Esophagus (tissue), 2 donors: ENCODE measurements around the gene ALKBH4. TPM values are rescaled to one million over a fixed set of nuclear protein-coding genes. Genes with fewer than 3 reads are reported as not detected.

Experiments
- H3K27ac ChIP-seq, 2 donors: one replicate each; pipeline ENCODE4 v1.5.1; 2013; ENCODE audit warnings: low read depth in 2 of 2, mild to moderate bottlenecking in 2 of 2, inconsistent platforms in 1 of 2, low read length in 1 of 2, moderate library complexity in 1 of 2
- H3K27me3 ChIP-seq, 2 donors: one replicate each; pipeline ENCODE4 v1.6.1; 2013; ENCODE audit warnings: low read length in 2 of 2, control low read depth in 1 of 2, mild to moderate bottlenecking in 1 of 2; ENCODE audit not compliant: insufficient read depth in 2 of 2, control insufficient read depth in 1 of 2
- H3K36me3 ChIP-seq, 2 donors: one replicate each; pipeline ENCODE4 v1.6.1; 2013; ENCODE audit warnings: low read length in 1 of 2; ENCODE audit not compliant: control insufficient read depth in 2 of 2, insufficient read depth in 2 of 2
- H3K4me1 ChIP-seq, 2 donors: one replicate each; pipeline ENCODE4 v1.6.1; 2013; ENCODE audit warnings: low read length in 1 of 2; ENCODE audit not compliant: control insufficient read depth in 2 of 2, insufficient read depth in 2 of 2
- H3K4me3 ChIP-seq, 2 donors: one replicate each; pipeline ENCODE4 v1.5.1; 2013; ENCODE audit warnings: low read length in 2 of 2, mild to moderate bottlenecking in 2 of 2, low read depth in 1 of 2, moderate library complexity in 1 of 2
- H3K9me3 ChIP-seq, 2 donors: one replicate each; pipeline ENCODE4 v1.6.1; 2013; ENCODE audit warnings: mild to moderate bottlenecking in 2 of 2, low read depth in 1 of 2, low read length in 1 of 2, moderate library complexity in 1 of 2; ENCODE audit not compliant: control insufficient read depth in 2 of 2, insufficient read depth in 1 of 2
- WGBS, 2 donors: extraction: QIAGEN DNeasy Blood & Tissue Kit; methylation state at CpG; one replicate each; pipeline ENCODE4 v1.1.7; 2013; 5-methylcytosine and 5-hydroxymethylcytosine counted together
- polyA plus RNA-seq, 2 donors: library from polyadenylated mRNA; stranded (reverse); fragments of 200-250 nt; gene quantifications; one replicate each; pipeline ENCODE4 v1.2.3, GENCODE V29; 2013
- donor health status: healthy with polysubstance abuse.
- donor health status: Bipolar disorder and iron deficiency.

The ALKBH4 gene
- polyA plus RNA-seq, 2 donors = 7.6 TPM

- Histone ChIP-seq H3K27ac (peak overlapping the region; percentile 20 to 70), H3K4me1 (peaks cover 0 to 6% of the 10 kb centered on the region in 2 donors), H3K9me3 (no peaks in the 10 kb centered on the region), H3K27me3 (no peaks in the 10 kb centered on the region), H3K4me3 (no peak overlapping the region), H3K36me3 (peaks cover 0 to 4% of the 10 kb centered on the region in 2 donors)
- 34 to 40% methylated on average over 17 of the region's 17 CpGs for WGBS, 2 donors
Observed at GRCh38 chr7:102431617-102432298, 32.9 kb downstream of the ALKBH4 start.

GRCh38 chr7:102429141-102429899 lies 35.3 kb downstream of the ALKBH4 start:
- Histone ChIP-seq H3K36me3 (peaks cover 6 to 22% of the 10 kb centered on the region in 2 donors), H3K27me3 (no peaks in the 10 kb centered on the region), H3K27ac (no peak overlapping the region), H3K4me1 (peaks cover 0 to 9% of the 10 kb centered on the region in 2 donors), H3K9me3 (no peaks in the 10 kb centered on the region), H3K4me3 (no peak overlapping the region)
- 94% methylated on average over 10 of the region's 10 CpGs for WGBS, 2 donors

- peaks cover 0 to 5% of the 10 kb centered on the region in 2 donors for H3K4me1 ChIP-seq
- peak overlapping the region; percentile 41 to 73 for H3K27ac ChIP-seq
- no peaks in the 10 kb centered on the region for H3K27me3 ChIP-seq
- H3K9me3 ChIP-seq = no peaks in the 10 kb centered on the region
- H3K36me3 ChIP-seq = peaks cover 8 to 26% of the 10 kb centered on the region in 2 donors
- H3K4me3 ChIP-seq = no peak overlapping the region
- WGBS, 2 donors = 76 to 80% methylated on average over 5 of the region's 5 CpGs
Observed at GRCh38 chr7:102427019-102427405, 37.7 kb downstream of the ALKBH4 start.

DNA sequence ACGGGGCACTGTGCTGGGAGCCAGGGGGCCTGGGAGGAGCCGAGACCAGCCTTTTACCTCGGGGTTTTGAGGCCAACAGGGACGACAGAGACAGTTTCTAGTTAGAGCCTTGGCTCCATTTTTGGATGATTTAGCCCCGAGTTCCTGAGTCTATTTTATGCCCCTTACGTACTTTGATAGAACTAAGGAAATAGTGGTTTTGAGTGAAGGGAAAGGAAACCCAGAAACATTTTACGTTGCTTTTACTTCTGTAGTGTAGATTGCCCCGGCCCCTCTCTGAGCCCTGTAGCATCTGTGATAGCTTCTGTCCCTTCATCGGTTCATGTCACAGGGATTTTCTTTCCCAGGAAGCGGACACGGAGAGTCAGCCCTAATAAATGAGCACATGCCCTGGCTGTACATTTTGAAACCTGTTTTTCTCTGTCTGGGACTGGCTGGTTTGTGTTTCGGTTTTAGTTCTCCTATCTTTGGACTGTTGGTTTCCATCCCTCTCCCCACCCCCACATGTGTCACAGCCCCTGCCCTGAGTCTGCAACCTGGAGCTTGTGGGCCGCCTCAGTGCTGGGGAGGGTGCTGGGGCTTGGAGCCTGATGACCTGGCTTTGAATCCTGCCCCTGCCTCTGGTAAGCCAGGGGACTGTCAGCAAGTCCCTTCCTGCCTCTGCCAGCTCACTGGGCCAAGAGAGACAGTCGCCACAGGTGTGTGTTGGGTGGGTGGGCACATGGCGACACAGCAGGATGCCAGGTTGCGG lies 38.2 kb downstream of the ALKBH4 start:
- H3K4me3 ChIP-seq = no peak overlapping the region
- 71 to 77% methylated on average over 16 of the region's 16 CpGs for WGBS, 2 donors
- no peaks in the 10 kb centered on the region for H3K27me3 ChIP-seq
- H3K9me3 ChIP-seq = no peaks in the 10 kb centered on the region
- peak overlapping the region; percentile 65 to 73 for H3K27ac ChIP-seq
- H3K4me1 ChIP-seq = peaks cover 0 to 3% of the 10 kb centered on the region in 2 donors
- peaks cover 8 to 26% of the 10 kb centered on the region in 2 donors for H3K36me3 ChIP-seq

- H3K27ac ChIP-seq = peak overlapping the region; percentile 65 to 71
- peaks cover 8 to 26% of the 10 kb centered on the region in 2 donors for H3K36me3 ChIP-seq
- no peaks in the 10 kb centered on the region for H3K27me3 ChIP-seq
- WGBS, 2 donors = 52 to 65% methylated on average over 25 of the region's 25 CpGs
- H3K9me3 ChIP-seq = no peaks in the 10 kb centered on the region
- H3K4me1 ChIP-seq = peaks cover 0 to 3% of the 10 kb centered on the region in 2 donors
- no peak overlapping the region for H3K4me3 ChIP-seq
Observed at GRCh38 chr7:102425639-102426267, 38.9 kb downstream of the ALKBH4 start.

- Histone ChIP-seq H3K4me3 (no peak overlapping the region), H3K36me3 (peaks cover 8 to 26% of the 10 kb centered on the region in 2 donors), H3K27me3 (no peaks in the 10 kb centered on the region), H3K4me1 (peaks cover 0 to 3% of the 10 kb centered on the region in 2 donors), H3K9me3 (no peaks in the 10 kb centered on the region), H3K27ac (no peak overlapping the region)
- WGBS, 2 donors = 76 to 83% methylated on average over 13 of the region's 13 CpGs
Observed at GRCh38 chr7:102424787-102425218, 39.9 kb downstream of the ALKBH4 start.

GRCh38 chr7:102424129-102424551 lies 40.5 kb downstream of the ALKBH4 start:
- no peak overlapping the region for H3K4me3 ChIP-seq
- H3K4me1 ChIP-seq = peaks cover 0 to 3% of the 10 kb centered on the region in 2 donors
- no peaks in the 10 kb centered on the region for H3K27me3 ChIP-seq
- no peak overlapping the region for H3K27ac ChIP-seq
- 74 to 81% methylated on average over 9 to 12 of the region's 12 CpGs for whole genome bisulfite sequencing, 2 donors
- H3K9me3 ChIP-seq = no peaks in the 10 kb centered on the region
- H3K36me3 ChIP-seq = peaks cover 8 to 26% of the 10 kb centered on the region in 2 donors

DNA sequence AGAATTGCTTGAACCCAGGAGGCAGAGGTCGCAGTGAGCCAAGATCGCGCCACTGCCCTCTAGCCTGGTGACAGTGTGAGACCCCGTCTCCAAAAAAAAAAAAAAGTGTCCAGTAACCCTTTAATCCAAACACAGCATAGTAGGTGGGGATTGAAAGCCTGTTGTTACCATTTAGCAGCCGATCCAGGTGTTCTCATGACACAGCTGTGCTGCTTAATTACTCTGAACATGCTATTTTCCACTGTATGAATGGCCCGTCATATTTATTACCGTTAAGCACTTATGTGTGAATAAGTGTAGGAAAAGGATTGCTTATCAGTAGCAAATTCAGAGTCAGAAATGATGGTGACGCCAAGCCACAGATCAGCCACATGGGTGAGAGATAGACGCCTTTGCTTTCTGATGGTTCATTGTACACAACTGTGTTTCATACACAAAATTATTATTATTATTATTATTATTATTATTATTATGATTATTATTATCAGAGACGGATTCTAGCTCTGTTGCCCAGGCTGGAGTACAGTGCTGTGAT lies 42.9 kb downstream of the ALKBH4 start:
- no peak overlapping the region for H3K27ac ChIP-seq
- 89 to 92% methylated on average over 10 of the region's 10 CpGs for WGBS, 2 donors
- H3K27me3 ChIP-seq = no peaks in the 10 kb centered on the region
- no peaks in the 10 kb centered on the region for H3K9me3 ChIP-seq
- no peak overlapping the region for H3K4me3 ChIP-seq
- peaks cover 0 to 3% of the 10 kb centered on the region in 2 donors for H3K4me1 ChIP-seq
- H3K36me3 ChIP-seq = peaks cover 8 to 22% of the 10 kb centered on the region in 2 donors

DNA sequence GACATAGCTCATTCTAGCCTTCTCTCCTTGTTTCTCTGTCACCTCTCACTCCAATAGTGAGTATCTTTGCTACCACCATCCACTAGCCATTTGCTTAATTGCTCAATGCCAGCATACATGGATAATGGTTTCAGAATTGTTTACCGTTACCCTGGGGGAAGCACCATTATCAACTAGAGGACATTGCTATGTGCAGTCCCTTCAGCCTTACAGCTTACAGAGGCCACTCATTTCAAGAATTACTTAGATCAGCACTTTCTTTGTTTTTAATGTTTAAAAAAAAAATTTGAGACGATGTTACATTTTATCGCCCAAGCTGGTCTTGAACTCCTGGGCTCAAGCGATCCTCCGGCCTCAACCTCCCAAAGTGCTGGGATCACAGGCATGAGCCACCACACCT lies 46.1 kb downstream of the ALKBH4 start:
- no peaks in the 10 kb centered on the region for H3K27me3 ChIP-seq
- H3K4me1 ChIP-seq = no peaks in the 10 kb centered on the region
- H3K36me3 ChIP-seq = peaks cover 0 to 7% of the 10 kb centered on the region in 2 donors
- WGBS, 2 donors = 92% methylated on average over 5 of the region's 5 CpGs
- no peak overlapping the region for H3K27ac ChIP-seq
- H3K9me3 ChIP-seq = no peaks in the 10 kb centered on the region
- no peak overlapping the region for H3K4me3 ChIP-seq
